ENCODE measurements around the gene TOMM20.

The TOMM20 gene

DNA sequence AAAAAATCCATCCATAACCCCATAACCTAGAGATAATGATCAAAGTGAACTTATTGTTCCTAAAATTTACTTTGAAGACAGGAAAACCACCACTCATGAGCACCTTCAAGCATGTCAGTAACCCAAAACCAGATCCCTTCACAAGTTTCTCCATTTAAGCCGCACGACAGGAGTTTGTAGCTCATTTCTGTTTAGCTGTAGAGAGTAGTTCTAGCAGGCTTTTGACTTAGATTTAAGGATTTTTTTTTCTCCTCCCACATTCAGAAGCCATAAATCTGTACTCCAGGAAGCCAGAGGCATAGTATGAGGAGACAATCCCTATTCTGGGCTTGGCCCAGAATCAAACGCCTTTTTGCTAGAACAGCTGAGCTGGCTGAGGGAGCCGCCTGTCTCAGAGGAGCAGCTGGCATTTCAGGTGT, 25.6 kb downstream of the TOMM20 start:
- TF ChIP-seq POLR2AphosphoS5 (IDR thresholded peaks at IDR 0.05; ENCODE audit: low read depth, low read length) (no peak), TAF1 (IDR thresholded peaks at IDR 0.05; ENCODE audit: borderline replicate concordance, insufficient read depth, low read length) (no peak), FOXP2 (optimal IDR thresholded peaks at IDR 0.05; ENCODE audit: borderline replicate concordance, extremely low read depth, extremely low read length, insufficient read depth) (no peak), SIN3A (IDR thresholded peaks at IDR 0.05; ENCODE audit: borderline replicate concordance, insufficient read depth, low read length) (no peak)
- TF ChIP-seq, protein P1, sequence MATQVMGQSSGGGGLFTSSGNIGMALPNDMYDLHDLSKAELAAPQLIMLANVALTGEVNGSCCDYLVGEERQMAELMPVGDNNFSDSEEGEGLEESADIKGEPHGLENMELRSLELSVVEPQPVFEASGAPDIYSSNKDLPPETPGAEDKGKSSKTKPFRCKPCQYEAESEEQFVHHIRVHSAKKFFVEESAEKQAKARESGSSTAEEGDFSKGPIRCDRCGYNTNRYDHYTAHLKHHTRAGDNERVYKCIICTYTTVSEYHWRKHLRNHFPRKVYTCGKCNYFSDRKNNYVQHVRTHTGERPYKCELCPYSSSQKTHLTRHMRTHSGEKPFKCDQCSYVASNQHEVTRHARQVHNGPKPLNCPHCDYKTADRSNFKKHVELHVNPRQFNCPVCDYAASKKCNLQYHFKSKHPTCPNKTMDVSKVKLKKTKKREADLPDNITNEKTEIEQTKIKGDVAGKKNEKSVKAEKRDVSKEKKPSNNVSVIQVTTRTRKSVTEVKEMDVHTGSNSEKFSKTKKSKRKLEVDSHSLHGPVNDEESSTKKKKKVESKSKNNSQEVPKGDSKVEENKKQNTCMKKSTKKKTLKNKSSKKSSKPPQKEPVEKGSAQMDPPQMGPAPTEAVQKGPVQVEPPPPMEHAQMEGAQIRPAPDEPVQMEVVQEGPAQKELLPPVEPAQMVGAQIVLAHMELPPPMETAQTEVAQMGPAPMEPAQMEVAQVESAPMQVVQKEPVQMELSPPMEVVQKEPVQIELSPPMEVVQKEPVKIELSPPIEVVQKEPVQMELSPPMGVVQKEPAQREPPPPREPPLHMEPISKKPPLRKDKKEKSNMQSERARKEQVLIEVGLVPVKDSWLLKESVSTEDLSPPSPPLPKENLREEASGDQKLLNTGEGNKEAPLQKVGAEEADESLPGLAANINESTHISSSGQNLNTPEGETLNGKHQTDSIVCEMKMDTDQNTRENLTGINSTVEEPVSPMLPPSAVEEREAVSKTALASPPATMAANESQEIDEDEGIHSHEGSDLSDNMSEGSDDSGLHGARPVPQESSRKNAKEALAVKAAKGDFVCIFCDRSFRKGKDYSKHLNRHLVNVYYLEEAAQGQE (IDR thresholded peaks at IDR 0.05; ENCODE audit: insufficient read depth in 1 of 2, low read depth in 2 of 2, low read length in 2 of 2), result no peak

DNA sequence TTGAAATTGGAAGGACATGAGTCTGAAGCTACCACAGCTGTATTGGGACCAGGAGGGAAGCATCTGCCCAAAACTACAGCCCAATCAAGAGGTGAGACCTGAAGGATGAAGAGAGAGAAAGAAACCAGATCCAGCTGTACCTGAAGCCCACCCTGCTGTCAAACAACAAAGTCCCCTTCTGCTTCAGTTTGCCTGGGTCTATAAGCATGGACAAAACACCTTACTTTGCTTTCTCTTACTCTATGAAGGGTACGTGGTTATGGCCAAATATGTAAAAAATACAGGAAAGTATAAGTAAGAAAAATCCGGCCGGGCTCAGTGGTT, 26.4 kb downstream of the TOMM20 start:
- TF ChIP-seq SIN3A (IDR thresholded peaks at IDR 0.05; ENCODE audit: borderline replicate concordance, insufficient read depth, low read length) (no peak), TAF1 (IDR thresholded peaks at IDR 0.05; ENCODE audit: borderline replicate concordance, insufficient read depth, low read length) (no peak), FOXP2 (optimal IDR thresholded peaks at IDR 0.05; ENCODE audit: borderline replicate concordance, extremely low read depth, extremely low read length, insufficient read depth) (no peak), POLR2AphosphoS5 (IDR thresholded peaks at IDR 0.05; ENCODE audit: low read depth, low read length) (no peak)
- TF ChIP-seq, protein P1 (IDR thresholded peaks at IDR 0.05; ENCODE audit: insufficient read depth in 1 of 2, low read depth in 2 of 2, low read length in 2 of 2), result no peak

- no peak for TF ChIP-seq TAF1 (IDR thresholded peaks at IDR 0.05; ENCODE audit: borderline replicate concordance, insufficient read depth, low read length)
- no peak for TF ChIP-seq POLR2AphosphoS5 (IDR thresholded peaks at IDR 0.05; ENCODE audit: low read depth, low read length)
- TF ChIP-seq FOXP2 (optimal IDR thresholded peaks at IDR 0.05; ENCODE audit: borderline replicate concordance, extremely low read depth, extremely low read length, insufficient read depth), result no peak
- no peak for TF ChIP-seq SIN3A (IDR thresholded peaks at IDR 0.05; ENCODE audit: borderline replicate concordance, insufficient read depth, low read length)
- TF ChIP-seq, protein P1 (IDR thresholded peaks at IDR 0.05; ENCODE audit: insufficient read depth in 1 of 2, low read depth in 2 of 2, low read length in 2 of 2), result no peak
Observed at GRCh38 chr1:235101558-235102258, 26.9 kb downstream of the TOMM20 start.

GRCh38 chr1:235100194-235100772, 28.4 kb downstream of the TOMM20 start:
- TF ChIP-seq TAF1 (IDR thresholded peaks at IDR 0.05; ENCODE audit: borderline replicate concordance, insufficient read depth, low read length) (no peak), POLR2AphosphoS5 (IDR thresholded peaks at IDR 0.05; ENCODE audit: low read depth, low read length) (no peak), FOXP2 (optimal IDR thresholded peaks at IDR 0.05; ENCODE audit: borderline replicate concordance, extremely low read depth, extremely low read length, insufficient read depth) (no peak), SIN3A (IDR thresholded peaks at IDR 0.05; ENCODE audit: borderline replicate concordance, insufficient read depth, low read length) (no peak)
- TF ChIP-seq, protein P1 (IDR thresholded peaks at IDR 0.05; ENCODE audit: insufficient read depth in 1 of 2, low read depth in 2 of 2, low read length in 2 of 2), result no peak
